ENCODE measurements around the gene CERS1. TPM values are rescaled to one million over a fixed set of nuclear protein-coding genes. Genes with fewer than 3 reads are reported as not detected.

CERS1 gene
- 1.4 TPM for total RNA-seq
- long read RNA-seq, partial matches to known transcripts = 3 of 4 reads
- long read RNA-seq, other reads (novel, unspliced or antisense) = 0 of 4 reads

GRCh38 chr19:18895824-18896341 is at the start of gene CERS1:
Gene CERS1, minus strand, starts transcription at chr19:18896158. Its CDS starts 86 bp downstream, at chr19:18896072.
- peaks cover 49% of the 10 kb centered on the region for H3K27me3 ChIP-seq (ENCODE audit: low read depth)
- H3K4me1 ChIP-seq = peaks cover 24% of the 10 kb centered on the region
- no peak for DNase-seq
- no peak within 1 kb of the TSS for H3K27ac ChIP-seq (replicated peaks)
- H3K4me3 ChIP-seq = peak within 1 kb of the TSS; percentile 65
- peaks cover 19% of the 10 kb centered on the region for H3K36me3 ChIP-seq
- no peak for TF ChIP-seq CTCF (IDR thresholded peaks at IDR 0.05; ENCODE audit: borderline replicate concordance)
- intact Hi-C loops (cut with micrococcal nuclease) = no loop called here
- H3K9me3 ChIP-seq (replicated peaks) = no peaks in the 10 kb centered on the region

- H3K27me3 ChIP-seq (ENCODE audit: low read depth) = no peaks in the 10 kb centered on the region
- H3K27ac ChIP-seq (replicated peaks) = no peak overlapping the region
- H3K4me3 ChIP-seq = no peak overlapping the region
- H3K9me3 ChIP-seq (replicated peaks) = no peaks in the 10 kb centered on the region
- DNase-seq = no peak
- H3K4me1 ChIP-seq = peaks cover 10% of the 10 kb centered on the region
- no peaks in the 10 kb centered on the region for H3K36me3 ChIP-seq
- TF ChIP-seq CTCF (IDR thresholded peaks at IDR 0.05; ENCODE audit: borderline replicate concordance) = no peak
- intact Hi-C loops (cut with micrococcal nuclease) = no loop called here
Observed at GRCh38 chr19:18945297-18945696, 49.3 kb upstream of the CERS1 start.

GRCh38 chr19:18943465-18943864 is 47.5 kb upstream of the CERS1 start:
- H3K36me3 ChIP-seq = no peaks in the 10 kb centered on the region
- DNase-seq = no peak
- intact Hi-C loops (cut with micrococcal nuclease) = no loop called here
- H3K4me3 ChIP-seq = no peak overlapping the region
- no peaks in the 10 kb centered on the region for H3K27me3 ChIP-seq (ENCODE audit: low read depth)
- H3K9me3 ChIP-seq (replicated peaks) = no peaks in the 10 kb centered on the region
- H3K4me1 ChIP-seq = peaks cover 20% of the 10 kb centered on the region
- no peak for TF ChIP-seq CTCF (IDR thresholded peaks at IDR 0.05; ENCODE audit: borderline replicate concordance)
- H3K27ac ChIP-seq (replicated peaks) = no peak overlapping the region

- H3K27ac ChIP-seq (replicated peaks) = no peak overlapping the region
- intact Hi-C loops (cut with micrococcal nuclease) = no loop called here
- no peak for DNase-seq
Observed at GRCh38 chr19:18942692-18943091, 46.7 kb upstream of the CERS1 start.

GRCh38 chr19:18941628-18942354 is 45.8 kb upstream of the CERS1 start:
- no peak for DNase-seq
- no peak overlapping the region for H3K27ac ChIP-seq (replicated peaks)
- H3K27me3 ChIP-seq (ENCODE audit: low read depth) = no peaks in the 10 kb centered on the region
- intact Hi-C loops (cut with micrococcal nuclease) = no loop called here
- no peaks in the 10 kb centered on the region for H3K36me3 ChIP-seq
- peaks cover 20% of the 10 kb centered on the region for H3K4me1 ChIP-seq
- H3K4me3 ChIP-seq = peak overlapping the region; percentile 78
- TF ChIP-seq CTCF (IDR thresholded peaks at IDR 0.05; ENCODE audit: borderline replicate concordance) = no peak
- H3K9me3 ChIP-seq (replicated peaks) = no peaks in the 10 kb centered on the region

More at GRCh38 chr19:18942692-18943091, 46.7 kb upstream of the CERS1 start:
- H3K9me3 ChIP-seq (replicated peaks) = no peaks in the 10 kb centered on the region
- H3K36me3 ChIP-seq = no peaks in the 10 kb centered on the region
- TF ChIP-seq CTCF (IDR thresholded peaks at IDR 0.05; ENCODE audit: borderline replicate concordance) = no peak
- no peaks in the 10 kb centered on the region for H3K27me3 ChIP-seq (ENCODE audit: low read depth)
- H3K4me1 ChIP-seq = peaks cover 20% of the 10 kb centered on the region
- H3K4me3 ChIP-seq = no peak overlapping the region
